CD4-positive, alpha-beta T cell treated with Interleukin-21 for 1 hour (primary cell): Measurements from ENCODE around the gene WDR46.
A peak's percentile ranks its signal among the peaks of the same experiment; 100 is the strongest.

Source experiments
- DNase-seq: peaks from one replicate; pipeline ENCODE4 v3.0.0-alpha.2; 2020

The WDR46 gene

GRCh38 chr6:33313105-33313708 is 24.2 kb upstream of the WDR46 start:
- DNase-seq: peak; percentile 44

GRCh38 chr6:33312361-33313104 is 23.5 kb upstream of the WDR46 start:
- DNase-seq: peak; percentile 95

GRCh38 chr6:33306356-33306755 is 17.3 kb upstream of the WDR46 start:
- no peak for DNase-seq

- no peak for DNase-seq
Observed at GRCh38 chr6:33305052-33305451, 16.0 kb upstream of the WDR46 start.

- DNase-seq: no peak
Observed at GRCh38 chr6:33304216-33304615, 15.2 kb upstream of the WDR46 start.

- no peak for DNase-seq
Observed at GRCh38 chr6:33301877-33302276, 12.8 kb upstream of the WDR46 start.

- peak; percentile 95 for DNase-seq
Observed at GRCh38 chr6:33299237-33299944, 10.4 kb upstream of the WDR46 start.

GRCh38 chr6:33298773-33299236 is 9.8 kb upstream of the WDR46 start, which contains the start of gene RGL2:
Gene RGL2 (minus strand): TSS chr6:33298942. CDS start chr6:33298610, 332 bp downstream.
- peak; percentile 74 for DNase-seq

GRCh38 chr6:33297956-33298772 is 9.1 kb upstream of the WDR46 start:
- peak; percentile 87 for DNase-seq

- no peak for DNase-seq
Observed at GRCh38 chr6:33297406-33297955, 8.4 kb upstream of the WDR46 start.

- DNase-seq: no peak
Observed at GRCh38 chr6:33296797-33297405, 7.9 kb upstream of the WDR46 start.

- DNase-seq: no peak
Observed at GRCh38 chr6:33295621-33296369, 6.8 kb upstream of the WDR46 start.

GRCh38 chr6:33294086-33294823 is 5.2 kb upstream of the WDR46 start:
- DNase-seq: no peak

- DNase-seq: no peak
Observed at GRCh38 chr6:33292996-33293682, 4.1 kb upstream of the WDR46 start.

GRCh38 chr6:33290459-33290858 is 1.4 kb upstream of the WDR46 start:
- no peak for DNase-seq

GRCh38 chr6:33289784-33290315 is 811 bp upstream of the WDR46 start:
- no peak for DNase-seq

GRCh38 chr6:33288141-33288920 is 708 bp downstream of the WDR46 start:
- DNase-seq: no peak

- DNase-seq: no peak
Observed at GRCh38 chr6:33286946-33287914, 1.8 kb downstream of the WDR46 start.
